DND-41 (cell line): Measurements from ENCODE around the gene POFUT1.

Experiments used
- EZH2 ChIP-seq: IDR thresholded peaks from 3 replicates; pipeline ENCODE4 v1.6.1; 2012; ENCODE audit warnings: borderline replicate concordance, low read depth, mild to moderate bottlenecking, moderate library complexity, low read length, inconsistent platforms; ENCODE audit not compliant: severe bottlenecking
- TF ChIP-seq, protein P1 (sequence below): IDR thresholded peaks from 2 replicates; pipeline ENCODE4 v1.5.1; 2012; ENCODE audit warnings: borderline replicate concordance, low read length, moderate library complexity, mild to moderate bottlenecking; ENCODE audit not compliant: poor library complexity, severe bottlenecking; ENCODE audit errors: extremely low read depth

DNA sequence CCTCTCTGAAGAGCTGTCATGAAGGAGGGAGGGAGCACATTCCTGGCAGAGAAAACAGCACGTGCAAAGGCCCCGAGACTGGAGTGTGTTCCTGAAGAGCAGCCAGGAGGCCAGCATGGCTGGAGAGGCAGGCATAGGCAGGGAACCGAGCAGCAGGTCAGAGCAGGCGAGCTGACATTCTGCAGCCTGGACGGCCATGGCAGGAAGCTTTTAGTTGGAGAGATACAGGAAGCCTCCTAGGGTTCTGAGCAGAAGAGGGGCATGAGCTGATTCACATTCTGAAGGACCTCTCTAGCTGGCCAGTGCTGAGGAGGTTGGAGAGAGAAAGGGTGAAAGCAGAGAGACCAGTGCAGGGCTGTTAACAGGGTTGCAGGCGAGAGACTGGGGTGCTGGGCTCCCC lies 29.7 kb downstream of the POFUT1 start:
- TF ChIP-seq, protein P1, sequence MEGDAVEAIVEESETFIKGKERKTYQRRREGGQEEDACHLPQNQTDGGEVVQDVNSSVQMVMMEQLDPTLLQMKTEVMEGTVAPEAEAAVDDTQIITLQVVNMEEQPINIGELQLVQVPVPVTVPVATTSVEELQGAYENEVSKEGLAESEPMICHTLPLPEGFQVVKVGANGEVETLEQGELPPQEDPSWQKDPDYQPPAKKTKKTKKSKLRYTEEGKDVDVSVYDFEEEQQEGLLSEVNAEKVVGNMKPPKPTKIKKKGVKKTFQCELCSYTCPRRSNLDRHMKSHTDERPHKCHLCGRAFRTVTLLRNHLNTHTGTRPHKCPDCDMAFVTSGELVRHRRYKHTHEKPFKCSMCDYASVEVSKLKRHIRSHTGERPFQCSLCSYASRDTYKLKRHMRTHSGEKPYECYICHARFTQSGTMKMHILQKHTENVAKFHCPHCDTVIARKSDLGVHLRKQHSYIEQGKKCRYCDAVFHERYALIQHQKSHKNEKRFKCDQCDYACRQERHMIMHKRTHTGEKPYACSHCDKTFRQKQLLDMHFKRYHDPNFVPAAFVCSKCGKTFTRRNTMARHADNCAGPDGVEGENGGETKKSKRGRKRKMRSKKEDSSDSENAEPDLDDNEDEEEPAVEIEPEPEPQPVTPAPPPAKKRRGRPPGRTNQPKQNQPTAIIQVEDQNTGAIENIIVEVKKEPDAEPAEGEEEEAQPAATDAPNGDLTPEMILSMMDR = no peak
- no peak for TF ChIP-seq EZH2
